ENCODE measurements around the gene TRAPPC14.

The TRAPPC14 gene

GRCh38 chr7:100122568-100122967, 36.0 kb downstream of the TRAPPC14 start:
- DNase-seq = no peak

DNA sequence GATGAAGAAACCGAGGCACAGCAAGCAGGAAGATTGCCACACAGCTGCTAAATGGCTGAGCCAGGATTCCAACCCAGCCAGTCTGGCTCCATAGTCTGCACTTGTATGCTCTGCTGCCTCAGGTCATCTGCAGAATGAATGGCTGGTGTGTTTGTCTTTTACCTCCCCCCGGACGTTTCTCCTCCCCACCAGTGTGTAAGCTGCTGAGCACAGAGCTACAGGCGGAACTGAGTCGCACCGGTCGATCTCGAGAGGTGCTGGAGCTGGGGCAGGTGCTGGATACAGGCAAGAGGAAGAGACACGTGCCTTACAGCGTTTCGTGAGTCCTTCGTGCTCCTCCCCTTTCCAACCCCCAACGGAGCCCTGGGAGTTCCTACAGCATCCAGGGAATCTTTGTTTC, 36.5 kb downstream of the TRAPPC14 start:
- no peak for DNase-seq

DNA sequence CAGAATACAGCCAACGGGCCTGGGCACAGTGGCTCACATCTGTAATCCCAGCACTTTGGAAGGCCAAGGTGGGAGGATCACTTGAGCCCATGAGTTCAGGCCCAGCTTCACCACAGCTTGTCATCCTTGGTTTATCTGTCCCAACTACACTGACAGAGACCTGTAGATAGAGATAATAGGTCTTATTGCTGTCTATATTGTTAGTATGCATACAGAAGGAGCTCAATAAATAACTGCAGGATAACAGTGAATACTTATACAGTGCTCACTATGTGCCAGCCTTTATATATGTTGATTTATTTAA, 37.8 kb downstream of the TRAPPC14 start:
- no peak for DNase-seq

DNA sequence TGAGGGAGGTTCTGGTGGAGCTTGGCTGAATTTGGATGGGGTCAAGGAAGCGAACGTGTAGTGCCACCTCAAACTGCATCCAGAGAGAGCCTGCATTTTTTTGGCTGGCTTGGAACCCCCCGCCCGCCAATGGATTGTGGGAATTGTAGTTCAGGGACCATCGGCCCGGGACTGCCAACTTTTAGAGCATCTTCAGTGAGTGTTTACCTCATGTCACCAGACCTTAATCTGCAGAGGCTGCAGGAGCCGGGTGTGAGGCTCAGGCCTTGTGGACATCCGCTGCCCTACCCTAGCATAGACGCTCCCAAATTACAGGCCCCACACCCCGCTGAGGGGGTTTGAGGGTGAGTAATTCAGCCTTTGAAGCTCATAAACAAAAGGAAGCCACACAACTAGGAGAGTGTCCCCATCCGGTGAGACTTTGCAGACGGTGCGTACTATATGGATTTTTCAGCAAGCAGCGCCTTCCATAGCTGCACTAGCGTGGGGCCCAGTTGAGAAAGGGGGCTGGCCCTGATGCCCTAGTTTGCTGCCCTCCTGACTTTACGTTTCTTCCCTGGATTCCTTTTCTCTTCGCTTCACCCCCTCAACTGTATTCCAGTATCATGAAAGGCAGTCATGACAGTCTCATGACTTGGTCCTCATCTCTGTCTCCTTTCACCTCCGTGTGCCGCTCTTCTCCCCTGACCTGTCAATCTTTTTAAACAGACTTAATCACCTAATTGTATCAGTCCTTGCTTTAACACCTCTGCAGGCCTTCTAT, 38.4 kb downstream of the TRAPPC14 start:
- DNase-seq = peak; percentile 80

GRCh38 chr7:100119072-100119969, 39.2 kb downstream of the TRAPPC14 start, which contains the start of the genes CNPY4 and TAF6:
TSS of gene CNPY4 (plus strand) at chr7:100119634. CDS start at chr7:100119745, 111 bp downstream.
TSS of gene TAF6 (minus strand) at chr7:100119358. CDS start at chr7:100114209, 5,149 bp downstream.
- DNase-seq = peak; percentile 98

GRCh38 chr7:100118388-100119071, 40.0 kb downstream of the TRAPPC14 start:
- DNase-seq = no peak

DNA sequence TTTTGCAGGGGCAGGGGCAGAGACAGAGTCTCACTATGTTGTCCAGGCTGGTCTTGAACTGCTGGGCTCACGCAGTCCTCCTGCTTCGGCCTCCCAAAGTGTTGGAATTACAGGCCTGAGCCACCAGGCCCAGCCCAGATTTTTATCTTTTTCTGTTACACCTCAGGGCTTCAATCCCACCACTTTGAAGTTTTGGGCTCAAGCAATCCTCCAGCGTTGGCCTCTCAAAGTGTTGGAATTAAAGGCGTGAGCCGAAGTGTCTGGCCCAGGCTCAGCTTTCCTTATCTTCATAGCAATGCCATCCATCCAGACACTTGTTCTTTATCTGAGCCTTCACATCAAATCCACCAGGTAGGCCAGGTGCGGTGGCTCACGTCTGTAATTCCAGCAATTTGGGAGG, 43.5 kb downstream of the TRAPPC14 start:
- no peak for DNase-seq

- DNase-seq = no peak
These were observed 46.6 kb downstream of the TRAPPC14 start for GRCh38 chr7:100111914-100112313.

DNA sequence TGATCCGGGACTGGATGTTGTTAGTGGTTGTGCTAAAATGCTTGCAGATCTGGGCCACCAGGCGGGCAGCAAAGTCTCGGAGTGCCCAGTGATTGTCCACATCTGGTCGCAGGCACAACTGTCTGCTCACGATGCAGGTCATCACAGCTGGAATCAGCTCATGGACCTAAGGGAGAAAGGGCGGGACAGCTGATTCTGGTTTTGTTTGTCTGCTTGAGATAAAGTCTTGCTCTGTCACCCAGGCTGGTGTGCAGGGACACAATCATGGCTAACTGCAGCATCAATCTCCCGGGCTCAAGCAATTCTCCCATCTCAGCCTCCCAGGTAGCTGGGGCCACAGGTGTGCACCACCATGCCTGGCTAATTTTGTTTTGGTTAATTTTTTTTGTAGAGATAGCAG, 47.4 kb downstream of the TRAPPC14 start:
- DNase-seq = no peak

DNA sequence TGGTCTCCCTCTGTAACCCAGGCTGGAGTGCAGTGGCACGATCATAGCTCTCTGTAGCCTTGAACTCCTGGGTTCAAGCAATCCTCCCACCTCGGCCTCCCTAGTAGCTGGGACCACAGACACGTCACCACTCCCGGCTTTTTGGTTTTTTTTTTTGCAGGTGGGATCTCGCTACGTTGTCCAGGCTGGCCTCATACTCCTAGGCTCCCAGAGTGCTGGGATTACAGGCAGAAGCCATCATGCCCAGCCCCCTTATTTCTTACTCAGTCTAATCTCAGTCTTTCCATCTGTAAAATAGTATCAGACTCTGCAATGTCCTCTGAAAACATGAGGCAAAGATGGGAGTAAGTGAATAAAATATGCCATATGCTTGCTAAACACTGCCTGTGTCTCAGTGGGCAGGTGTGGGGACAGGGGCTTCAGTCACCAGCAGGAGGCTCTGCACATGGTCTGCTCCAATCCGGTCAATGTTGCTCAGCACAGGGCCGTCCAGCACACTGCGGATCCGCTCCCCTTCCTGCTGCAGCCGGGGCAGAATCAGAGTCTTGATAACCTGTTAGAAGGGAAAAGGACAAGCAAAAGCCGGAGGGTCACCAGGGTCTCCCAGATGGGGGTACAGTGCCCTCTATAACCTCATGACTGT, 48.9 kb downstream of the TRAPPC14 start:
- DNase-seq = no peak

GRCh38 chr7:100107890-100108289, 50.6 kb downstream of the TRAPPC14 start:
- DNase-seq = no peak

DNA sequence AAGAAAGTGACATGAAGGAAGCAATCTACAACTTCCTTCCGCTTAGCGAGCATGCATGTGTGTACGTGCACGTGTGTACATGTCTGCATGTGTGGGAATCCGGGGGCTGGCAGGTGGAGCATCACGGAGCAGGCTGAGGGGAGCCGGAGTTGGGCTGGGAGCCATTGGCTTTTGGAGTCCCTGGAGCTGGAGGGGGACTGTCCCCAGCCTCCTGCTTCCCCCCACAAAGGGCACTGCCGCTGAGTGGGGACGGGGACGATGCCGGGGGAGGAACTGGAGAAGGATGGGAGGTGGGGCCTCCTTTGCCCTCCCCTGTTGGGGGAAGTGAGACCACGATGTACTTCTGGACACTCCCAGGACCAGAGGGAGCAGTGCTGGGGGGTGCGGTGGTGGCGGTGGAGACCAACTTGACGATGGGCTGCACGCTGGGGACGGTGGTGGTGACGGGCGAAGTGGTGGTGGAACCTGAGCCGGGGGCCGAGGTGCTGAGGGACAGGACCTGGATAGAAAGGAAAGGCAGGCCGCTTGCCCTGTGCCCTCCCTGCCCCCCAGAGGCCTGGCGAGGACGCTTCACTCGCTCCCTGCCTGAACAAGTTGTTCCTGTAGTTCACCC, 51.3 kb downstream of the TRAPPC14 start:
- no peak for DNase-seq

DNA sequence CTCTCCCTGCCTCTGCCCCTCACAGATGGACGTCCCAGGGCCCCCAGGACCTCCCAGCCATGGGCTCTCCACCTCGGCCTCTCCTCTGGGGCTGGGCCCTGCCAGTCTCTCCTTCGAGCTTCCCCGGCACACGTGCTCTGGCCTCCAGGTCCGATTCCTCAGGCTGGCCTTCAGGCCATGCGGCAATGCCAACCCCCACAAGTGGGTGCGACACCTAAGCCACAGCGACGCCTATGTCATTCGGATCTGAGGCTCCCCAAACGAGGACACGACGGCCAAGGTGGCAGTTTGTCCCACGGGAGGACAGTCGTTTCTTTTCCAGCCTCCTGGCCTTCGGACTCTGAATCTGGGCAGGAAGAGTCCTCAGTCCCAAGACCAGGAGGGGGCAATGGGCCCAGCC, 51.9 kb downstream of the TRAPPC14 start:
- no peak for DNase-seq

GRCh38 chr7:100105534-100105933, 53.0 kb downstream of the TRAPPC14 start:
- DNase-seq = no peak
